NCI-H2227 (cell line): Measurements from ENCODE around the gene ARHGAP26.

ENCODE experiments used
- DNase-seq: peaks from one replicate; lab custom pipeline; 2025; ENCODE audit not compliant: unreplicated experiment; lab: John Stamatoyannopoulos, UW

ARHGAP26 gene

GRCh38 chr5:143008809-143009521 lies 238.8 kb downstream of the ARHGAP26 start:
- no peak for DNase-seq

DNA sequence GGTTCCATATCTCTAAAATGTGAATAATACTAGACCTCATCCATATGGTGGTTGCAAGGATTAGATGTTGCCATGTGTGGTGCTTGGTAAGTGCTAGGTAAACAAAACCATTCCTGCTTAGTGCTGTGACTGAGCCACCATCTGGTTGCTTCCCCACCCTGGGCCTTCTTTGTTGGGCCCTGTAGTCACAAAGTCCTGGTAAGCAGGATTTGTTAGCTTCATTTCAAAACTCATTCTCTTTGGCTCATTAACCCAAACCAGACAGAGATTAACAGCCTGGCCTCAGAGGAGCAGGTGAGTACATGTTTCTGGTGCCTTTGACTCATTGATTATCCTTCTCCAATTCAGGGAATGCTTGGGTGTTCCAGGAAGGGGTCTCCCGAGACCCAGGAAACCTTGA lies 240.2 kb downstream of the ARHGAP26 start:
- DNase-seq, result no peak

DNA sequence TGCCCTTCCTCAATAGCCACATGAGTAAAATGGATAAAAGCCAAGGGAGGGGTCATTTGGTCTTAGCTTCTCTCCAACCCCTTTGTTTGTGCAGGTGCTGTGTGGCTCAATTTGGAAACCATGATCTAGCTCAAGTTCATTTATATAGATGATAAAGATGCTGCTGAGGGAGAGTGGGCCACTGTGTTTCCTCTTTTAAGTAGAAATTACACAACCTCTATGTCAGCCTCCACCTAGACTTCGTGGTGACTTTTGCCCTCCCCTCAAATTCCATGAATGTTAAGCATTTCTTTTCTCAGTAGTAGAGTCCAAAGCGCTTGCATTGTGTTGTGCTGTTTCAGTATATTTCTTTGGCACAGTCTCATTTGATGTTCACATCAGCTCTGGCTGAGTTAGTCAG lies 241.4 kb downstream of the ARHGAP26 start:
- DNase-seq, result no peak

- no peak for DNase-seq
Observed at GRCh38 chr5:143013176-143013891, 243.2 kb downstream of the ARHGAP26 start.

- no peak for DNase-seq
Observed at GRCh38 chr5:143014017-143014651, 244.0 kb downstream of the ARHGAP26 start.

- no peak for DNase-seq
Observed at GRCh38 chr5:143016777-143017516, 246.8 kb downstream of the ARHGAP26 start.

- no peak for DNase-seq
Observed at GRCh38 chr5:143017541-143017940, 247.4 kb downstream of the ARHGAP26 start.

DNA sequence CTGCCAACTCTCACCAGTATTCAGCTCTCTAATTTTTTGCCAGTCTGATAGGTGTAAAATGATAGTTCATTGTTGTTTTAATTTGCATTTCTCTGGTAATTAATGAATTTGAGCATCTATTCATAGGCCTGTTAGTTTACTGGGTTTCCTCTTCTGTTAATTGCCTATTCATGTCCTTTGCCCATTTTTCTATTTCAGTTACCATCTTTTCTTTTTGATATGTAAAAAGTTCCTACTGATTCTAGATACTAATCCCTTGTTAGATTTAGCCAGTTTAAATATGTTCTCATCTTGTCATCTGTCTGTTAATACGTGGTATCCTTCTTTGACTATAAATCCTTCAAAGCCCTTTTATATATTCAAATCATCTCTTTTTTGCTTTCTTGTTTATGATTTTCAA lies 247.8 kb downstream of the ARHGAP26 start:
- DNase-seq, result no peak

- DNase-seq, result no peak
Observed at GRCh38 chr5:143019157-143019556, 249.0 kb downstream of the ARHGAP26 start.

DNA sequence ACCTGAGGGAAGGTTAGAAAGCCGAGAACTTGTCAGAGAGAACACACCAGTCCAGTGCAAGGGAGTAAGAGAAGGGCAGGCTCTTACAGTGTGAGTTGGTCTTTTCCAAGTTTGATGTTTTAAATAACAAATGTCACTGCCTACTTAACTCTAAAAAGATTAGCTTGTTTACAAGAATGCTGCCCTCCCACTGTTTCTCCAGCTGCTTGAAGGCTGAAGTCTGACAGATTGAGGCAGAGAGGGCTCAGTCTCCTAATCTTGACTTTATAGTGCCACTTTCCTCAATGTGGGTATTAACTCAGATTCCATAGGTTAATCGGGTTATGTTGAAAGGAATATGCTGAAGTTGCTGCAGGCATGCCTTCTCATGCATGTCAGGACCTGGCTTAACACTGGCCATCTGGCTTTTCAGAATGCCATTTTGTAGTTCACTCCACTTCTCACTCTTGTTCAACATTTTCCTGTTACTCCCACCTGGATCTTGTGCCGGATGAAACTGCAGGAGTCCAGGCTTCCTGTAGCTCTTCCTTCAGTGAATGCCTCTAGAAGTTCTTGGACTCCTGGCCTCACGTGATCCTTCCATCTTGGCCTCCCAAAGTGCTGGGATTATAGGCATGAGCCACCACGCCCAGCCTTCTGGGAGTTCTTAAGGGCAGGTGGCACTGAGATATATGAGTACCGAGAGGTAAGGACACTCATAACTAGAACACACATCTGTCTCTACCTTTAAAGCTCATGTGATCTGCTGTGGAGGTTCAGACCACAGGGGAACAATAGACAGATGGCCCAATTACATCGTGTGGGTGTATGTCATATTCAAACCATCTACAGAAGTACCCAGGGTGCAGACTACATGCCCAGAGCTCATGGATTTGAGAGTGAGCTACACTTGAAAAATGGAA lies 249.7 kb downstream of the ARHGAP26 start:
- no peak for DNase-seq

GRCh38 chr5:143021595-143021994 lies 251.4 kb downstream of the ARHGAP26 start:
- no peak for DNase-seq

DNA sequence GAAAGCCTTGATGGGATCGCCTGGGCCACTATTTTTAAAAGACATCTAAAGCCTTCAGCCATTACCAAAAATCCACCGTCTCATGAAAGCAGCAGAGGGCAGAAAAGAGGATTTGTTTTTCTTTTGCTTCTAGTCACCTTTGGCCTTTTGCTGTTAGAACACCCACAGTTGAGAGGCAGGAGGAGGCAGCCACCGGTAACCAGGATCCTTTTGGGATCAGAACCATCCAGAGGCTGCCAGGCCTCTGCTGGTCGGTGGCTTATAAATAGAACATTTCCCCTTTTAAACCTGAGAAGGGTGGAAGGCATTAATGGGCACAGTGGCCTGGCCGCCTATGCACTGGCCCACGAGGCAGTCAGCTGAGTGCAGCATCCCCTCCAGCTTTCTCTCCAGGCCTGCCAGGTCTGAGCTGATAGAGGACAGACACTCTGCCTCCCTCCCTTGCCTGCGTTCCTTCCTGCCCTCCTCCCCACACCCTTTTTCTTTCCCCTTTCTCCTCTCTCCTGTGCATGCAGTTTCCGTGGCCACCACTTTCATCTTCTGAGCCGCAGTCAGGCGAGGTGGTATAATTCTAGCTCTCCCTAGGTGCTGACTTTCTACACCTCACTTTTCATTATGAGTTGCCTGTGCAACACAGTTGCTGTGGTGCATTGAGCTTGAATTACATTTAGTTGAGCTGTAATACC lies 253.4 kb downstream of the ARHGAP26 start:
- DNase-seq, result peak; percentile 9

DNA sequence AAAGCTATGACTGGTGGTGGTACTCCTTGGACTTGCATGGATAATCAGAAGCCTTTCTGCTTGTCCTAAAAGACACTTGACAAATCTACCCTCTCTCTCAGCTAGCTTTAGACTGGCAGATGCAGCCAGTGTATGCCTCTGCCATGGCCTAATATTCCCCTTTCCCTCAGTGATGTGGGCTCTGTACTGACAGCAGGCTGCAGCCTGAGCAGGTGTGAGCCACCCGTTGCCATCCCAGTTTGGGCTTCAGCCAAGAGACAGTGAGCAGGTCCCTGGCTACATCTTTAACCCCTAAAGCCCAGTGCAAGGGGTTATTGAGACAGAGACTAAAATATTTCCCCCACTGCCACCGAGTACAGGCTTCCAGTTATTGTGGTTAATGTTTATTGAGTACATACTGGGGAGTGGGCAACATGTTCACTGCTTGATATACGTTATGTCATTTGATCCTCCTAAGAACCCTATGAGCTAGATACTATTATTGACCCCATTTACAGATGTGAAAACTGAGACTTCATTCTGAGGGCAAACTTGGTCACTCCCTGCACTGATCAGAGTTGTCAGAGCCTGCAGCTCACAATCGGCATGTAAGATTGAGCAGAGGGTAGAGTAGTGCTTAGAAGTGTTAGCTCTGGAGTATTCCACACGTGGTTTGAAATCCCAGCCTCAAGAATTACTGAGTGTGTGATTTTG lies 254.2 kb downstream of the ARHGAP26 start:
- no peak for DNase-seq

DNA sequence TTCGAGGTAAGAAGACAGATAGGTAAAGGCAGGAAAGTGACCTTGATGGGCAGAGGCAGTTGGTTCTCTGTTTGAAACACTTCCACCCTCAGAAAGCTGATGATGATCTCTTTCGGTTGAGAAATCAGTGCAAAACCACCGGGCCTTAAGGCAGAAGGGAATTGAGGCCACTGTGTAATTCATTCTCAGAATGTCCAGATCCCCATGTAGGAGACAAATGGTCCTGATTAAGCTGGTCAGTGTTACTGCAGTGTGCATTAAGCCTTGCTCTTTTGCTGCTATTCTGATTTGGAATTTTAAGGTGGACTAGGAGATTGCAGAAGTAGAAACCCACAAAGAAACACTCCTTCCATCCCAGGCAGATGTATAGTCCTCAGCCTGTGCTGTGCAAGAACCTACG lies 255.2 kb downstream of the ARHGAP26 start:
- no peak for DNase-seq

GRCh38 chr5:143025971-143026370 lies 255.8 kb downstream of the ARHGAP26 start:
- DNase-seq, result no peak

DNA sequence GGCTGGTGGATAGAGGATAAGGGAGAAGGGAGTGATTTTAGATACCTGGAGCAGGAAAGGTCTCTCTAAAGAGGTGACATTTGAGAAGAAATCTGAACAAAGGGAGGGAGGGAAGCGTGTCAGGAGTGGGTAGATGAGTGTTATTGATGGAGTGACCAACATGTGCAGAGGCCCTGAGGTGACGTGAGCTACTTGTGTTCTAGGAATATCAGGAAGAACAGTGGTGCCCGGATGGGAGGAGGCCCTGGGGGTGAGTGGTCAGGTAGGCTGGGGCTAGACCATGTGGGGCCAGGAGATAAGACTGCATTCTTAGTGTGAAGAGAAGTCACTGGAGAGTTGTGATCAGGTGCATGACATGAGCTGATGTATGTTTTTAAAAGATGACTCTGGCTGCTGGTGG lies 256.2 kb downstream of the ARHGAP26 start:
- no peak for DNase-seq

- DNase-seq, result no peak
Observed at GRCh38 chr5:143029293-143029692, 259.1 kb downstream of the ARHGAP26 start.

DNA sequence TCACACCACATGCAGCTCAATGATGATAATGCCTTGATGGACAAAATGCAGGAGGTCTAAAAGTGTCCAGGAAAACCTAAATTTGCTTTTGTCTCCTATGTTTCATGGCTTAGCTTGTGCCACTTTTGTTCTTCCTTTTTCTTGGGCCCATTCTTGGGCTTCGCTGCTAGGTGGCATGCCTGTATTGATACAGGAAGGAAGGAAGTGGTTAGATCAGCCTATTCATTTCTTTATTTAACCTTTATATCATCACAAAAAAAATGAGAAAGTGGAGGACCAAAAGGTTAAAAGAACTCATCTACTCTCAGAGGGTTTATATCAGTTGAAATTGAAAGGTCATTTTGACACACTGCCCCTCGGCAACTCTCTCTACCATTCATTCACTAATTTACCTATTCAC lies 260.2 kb downstream of the ARHGAP26 start:
- no peak for DNase-seq
